Measurements from ENCODE around the gene TGIF1. TPM values are rescaled to one million over a fixed set of nuclear protein-coding genes. Genes with fewer than 3 reads are reported as not detected.

TGIF1 gene
- total RNA-seq, 1 experiment from 2014 or later = 242 TPM

GRCh38 chr18:3463051-3463450, 13.1 kb downstream of the TGIF1 start:
- Histone ChIP-seq H3K27ac (ENCODE audit: low read depth, low read length) (peak overlapping the region; percentile 32; the same call in 1 of the 2 replicates), H3K9ac (ENCODE audit: low read length) (no peak overlapping the region), H3K9me3 (ENCODE audit: control insufficient read depth in 1 of 2, insufficient read depth in 1 of 2, low read depth in 1 of 2, low read length in 2 of 2) (no peaks in the 10 kb centered on the region), H3K9me2 (ENCODE audit: insufficient read depth) (no peaks in the 10 kb centered on the region), H4K20me1 (ENCODE audit: insufficient read depth) (peaks cover 6% of the 10 kb centered on the region; the same call in 1 of the 2 replicates), H3K27me3 (ENCODE audit: insufficient read depth, low read length) (no peaks in the 10 kb centered on the region), H3K36me3 (ENCODE audit: control insufficient read depth in 1 of 2, insufficient read depth in 2 of 2, low read length in 2 of 2) (peaks cover 10 to 22% of the 10 kb centered on the region in 2 experiments), H3K4me2 (ENCODE audit: low read length) (no peak overlapping the region), H2AFZ (ENCODE audit: low read depth, low read length, poor library complexity, severe bottlenecking) (no peak overlapping the region), H3K79me2 (ENCODE audit: insufficient read depth, low read length) (peaks cover 24% of the 10 kb centered on the region), H3K4me1 (ENCODE audit: control insufficient read depth in 1 of 2, insufficient read depth in 2 of 2, low read length in 2 of 2) (peaks cover 32 to 45% of the 10 kb centered on the region in 2 experiments), H3K4me3 (replicated peaks in 1 of 2; ENCODE audit: low read depth in 1 of 2, low read length in 2 of 2) (no peak overlapping the region)
- ChIA-PET CTCF (interaction anchor here (2.0 to 2.1 kb wide), 2 partner anchors 8 to 203 kb away, joined by 7 to 8 read pairs; no protein-coding TSS in a partner anchor), RAD21 (ENCODE audit: low non-redundant PET in 1 of 2, low total read pairs in 2 of 2, uncharacterized antibody in 2 of 2, unreplicated experiment in 2 of 2) (no interaction called here), POLR2A (interaction anchor here (1.2 to 1.3 kb wide), 2 partner anchors 21 to 189 kb away, joined by 3 read pairs; no protein-coding TSS in a partner anchor)
- ATAC-seq = no peak
- DNase-seq (ENCODE audit: low read depth, low spot score) = no peak
- TF ChIP-seq EZH2phosphoT487 (IDR thresholded peaks at IDR 0.05; ENCODE audit: borderline replicate concordance) (no peak), ELF1 (IDR thresholded peaks at IDR 0.05; ENCODE audit: borderline replicate concordance, low read depth) (no peak), EGR1 (IDR thresholded peaks at IDR 0.05; ENCODE audit: low read depth) (no peak), YY1 (IDR thresholded peaks at IDR 0.05; ENCODE audit: extremely low read depth, insufficient replicate concordance, low read depth, low read length) (no peak), JUND (IDR thresholded peaks at IDR 0.05) (0 out of 2 replicates have a peak, but pooled peaks have one; percentile 20), RAD21 (IDR thresholded peaks at IDR 0.05; ENCODE audit: low read depth) (no peak)
- intact Hi-C loops (cut with micrococcal nuclease) = no loop called here
- BruUV-seq (replicated peaks) = no TSS peak

- Histone ChIP-seq H3K4me2 (ENCODE audit: low read length) (no peak overlapping the region), H3K9me3 (ENCODE audit: control insufficient read depth in 1 of 2, insufficient read depth in 1 of 2, low read depth in 1 of 2, low read length in 2 of 2) (no peaks in the 10 kb centered on the region), H4K20me1 (ENCODE audit: insufficient read depth) (no peaks in the 10 kb centered on the region), H3K27ac (ENCODE audit: low read depth, low read length) (peak overlapping the region; percentile 35; the same call in 1 of the 2 replicates), H3K27me3 (ENCODE audit: insufficient read depth, low read length) (no peaks in the 10 kb centered on the region), H3K4me3 (replicated peaks in 1 of 2; ENCODE audit: low read depth in 1 of 2, low read length in 2 of 2) (no peak overlapping the region), H3K9ac (ENCODE audit: low read length) (no peak overlapping the region), H3K9me2 (ENCODE audit: insufficient read depth) (no peaks in the 10 kb centered on the region), H3K4me1 (ENCODE audit: control insufficient read depth in 1 of 2, insufficient read depth in 2 of 2, low read length in 2 of 2) (peaks cover 37 to 38% of the 10 kb centered on the region in 2 experiments), H3K36me3 (ENCODE audit: control insufficient read depth in 1 of 2, insufficient read depth in 2 of 2, low read length in 2 of 2) (no peaks in the 10 kb centered on the region; a peak in 1 of 4 replicates), H2AFZ (ENCODE audit: low read depth, low read length, poor library complexity, severe bottlenecking) (no peak overlapping the region), H3K79me2 (ENCODE audit: insufficient read depth, low read length) (no peaks in the 10 kb centered on the region)
- no peak for ATAC-seq
- intact Hi-C loops (cut with micrococcal nuclease) = no loop called here
- BruUV-seq (replicated peaks) = no TSS peak
- DNase-seq (ENCODE audit: low read depth, low spot score) = no peak
- no peak for TF ChIP-seq MAX (IDR thresholded peaks at IDR 0.05)
- no peak for TF ChIP-seq EGR1 (IDR thresholded peaks at IDR 0.05; ENCODE audit: low read depth)
- no peak for TF ChIP-seq EZH2 (IDR thresholded peaks at IDR 0.05)
- TF ChIP-seq ATF3 (IDR thresholded peaks at IDR 0.05) = no peak
- no peak for TF ChIP-seq RAD21 (IDR thresholded peaks at IDR 0.05; ENCODE audit: low read depth)
- TF ChIP-seq SIN3A (IDR thresholded peaks at IDR 0.05; ENCODE audit: low read depth) = no peak
- no peak for TF ChIP-seq ZFX (IDR thresholded peaks at IDR 0.05)
- TF ChIP-seq CTCF (IDR thresholded peaks at IDR 0.05 in 2 of 3, conservative IDR thresholded peaks at IDR 0.05 in 1 of 3; ENCODE audit: borderline replicate concordance in 1 of 3, insufficient read depth in 1 of 3, low read depth in 2 of 3, low read length in 2 of 3) = no peak
- TF ChIP-seq ELF1 (IDR thresholded peaks at IDR 0.05; ENCODE audit: borderline replicate concordance, low read depth) = no peak
- TF ChIP-seq POLR2A (IDR thresholded peaks at IDR 0.05; ENCODE audit: borderline replicate concordance, extremely low read depth, insufficient read depth, insufficient read length) = no peak
- no peak for TF ChIP-seq EZH2phosphoT487 (IDR thresholded peaks at IDR 0.05; ENCODE audit: borderline replicate concordance)
- ChIA-PET POLR2A (interaction anchor here (1.1 to 1.8 kb wide), 5 partner anchors 16 to 200 kb away, joined by 3 to 5 read pairs (median 4); no protein-coding TSS in a partner anchor), CTCF (interaction anchor here (1.5 to 1.9 kb wide), 3 partner anchors 16 to 200 kb away, joined by 3 to 7 read pairs (median 4); no protein-coding TSS in a partner anchor), RAD21 (ENCODE audit: low non-redundant PET in 1 of 2, low total read pairs in 2 of 2, uncharacterized antibody in 2 of 2, unreplicated experiment in 2 of 2) (no interaction called here)
Measured at GRCh38 chr18:3466045-3466444, 16.1 kb downstream of the TGIF1 start.

Measured in HCT116 (cell line).